Measurements from ENCODE around the gene PANK1.

GRCh38 chr10:89693176-89693575, 48.1 kb upstream of the PANK1 start:
- TF ChIP-seq POLR2A (IDR thresholded peaks at IDR 0.05): no peak
- TF ChIP-seq, protein P1, sequence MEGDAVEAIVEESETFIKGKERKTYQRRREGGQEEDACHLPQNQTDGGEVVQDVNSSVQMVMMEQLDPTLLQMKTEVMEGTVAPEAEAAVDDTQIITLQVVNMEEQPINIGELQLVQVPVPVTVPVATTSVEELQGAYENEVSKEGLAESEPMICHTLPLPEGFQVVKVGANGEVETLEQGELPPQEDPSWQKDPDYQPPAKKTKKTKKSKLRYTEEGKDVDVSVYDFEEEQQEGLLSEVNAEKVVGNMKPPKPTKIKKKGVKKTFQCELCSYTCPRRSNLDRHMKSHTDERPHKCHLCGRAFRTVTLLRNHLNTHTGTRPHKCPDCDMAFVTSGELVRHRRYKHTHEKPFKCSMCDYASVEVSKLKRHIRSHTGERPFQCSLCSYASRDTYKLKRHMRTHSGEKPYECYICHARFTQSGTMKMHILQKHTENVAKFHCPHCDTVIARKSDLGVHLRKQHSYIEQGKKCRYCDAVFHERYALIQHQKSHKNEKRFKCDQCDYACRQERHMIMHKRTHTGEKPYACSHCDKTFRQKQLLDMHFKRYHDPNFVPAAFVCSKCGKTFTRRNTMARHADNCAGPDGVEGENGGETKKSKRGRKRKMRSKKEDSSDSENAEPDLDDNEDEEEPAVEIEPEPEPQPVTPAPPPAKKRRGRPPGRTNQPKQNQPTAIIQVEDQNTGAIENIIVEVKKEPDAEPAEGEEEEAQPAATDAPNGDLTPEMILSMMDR (IDR thresholded peaks at IDR 0.05): no peak

Data from testis (tissue), 2 donors.